ENCODE results near the gene ROR1.
"Not testable (repeated sequence)": the region's sequence is repeated elsewhere in the genome, so short reads cannot be mapped to it uniquely, and the experiment has no call there.

Gene ROR1

DNA sequence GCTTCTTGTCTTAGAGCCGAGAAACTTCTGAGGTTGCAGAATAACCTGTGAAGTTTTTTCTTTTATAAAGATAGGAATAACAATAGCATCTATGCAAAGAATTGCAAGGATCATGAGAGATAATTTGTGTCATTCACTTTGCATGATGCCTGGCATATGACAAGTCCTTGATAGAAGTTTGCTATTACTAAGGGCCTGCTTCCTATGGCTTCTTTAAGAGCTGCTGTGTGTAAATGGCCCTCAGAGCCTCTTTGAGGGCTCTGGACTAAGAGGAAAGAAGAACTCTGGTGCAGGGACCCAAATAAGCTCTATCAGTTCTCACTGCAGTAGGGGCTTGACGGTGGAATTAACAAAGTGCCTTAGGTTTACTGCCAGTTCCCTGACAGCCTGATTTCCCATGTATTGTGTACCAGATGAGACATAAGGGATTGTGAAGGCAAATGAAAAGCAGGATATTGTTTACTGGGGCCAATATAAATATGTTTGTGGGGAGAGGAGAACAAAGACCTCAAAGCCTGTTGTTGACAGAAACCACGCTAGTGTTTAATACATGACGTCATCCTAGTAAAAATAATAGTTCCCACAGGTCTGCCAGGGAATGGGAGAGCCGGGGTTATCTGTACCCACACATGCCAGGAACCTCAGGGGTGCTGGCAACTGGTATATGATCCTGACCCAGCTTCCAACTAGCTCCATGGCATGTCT lies 298.4 kb downstream of the ROR1 start:
- no peak for DNase-seq

DNA sequence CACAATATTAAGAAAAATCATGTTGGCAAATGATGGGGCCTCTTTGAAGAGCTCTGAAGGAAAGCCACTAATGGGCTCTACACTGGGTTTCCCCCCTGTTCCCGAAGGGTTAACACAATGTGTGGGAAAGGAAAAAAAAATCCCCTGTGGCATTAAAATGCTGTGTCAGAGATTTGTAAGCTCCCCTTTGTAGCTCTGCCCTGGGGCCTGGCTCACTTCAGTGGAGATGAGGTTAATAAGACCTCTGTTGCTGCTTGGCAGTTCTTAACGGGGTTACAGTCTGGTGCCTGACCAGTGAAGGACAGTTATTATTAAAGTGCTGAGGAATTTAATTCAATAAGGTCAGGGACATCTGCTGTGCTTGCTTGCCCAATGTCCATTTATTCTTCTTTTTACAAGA lies 299.9 kb downstream of the ROR1 start:
- no peak for DNase-seq

DNA sequence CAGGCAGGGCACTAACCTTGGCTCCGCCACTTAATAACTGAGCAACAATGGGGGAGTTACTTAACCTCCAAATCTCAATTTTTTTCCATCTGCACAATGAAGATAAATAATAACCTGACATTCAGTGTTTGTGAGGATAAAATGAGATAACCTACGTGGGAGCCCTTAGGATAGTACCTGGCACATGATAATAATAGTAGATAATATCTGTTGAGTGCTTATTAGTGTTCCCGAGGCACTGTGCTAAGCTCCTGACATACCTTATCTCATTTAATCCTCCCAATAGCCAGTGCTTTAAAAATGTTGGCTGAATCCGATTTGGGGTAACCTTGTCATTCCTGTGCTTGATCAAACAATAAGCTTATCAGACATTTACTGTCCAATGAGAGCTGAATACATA lies 300.9 kb downstream of the ROR1 start:
- no peak for DNase-seq

DNA sequence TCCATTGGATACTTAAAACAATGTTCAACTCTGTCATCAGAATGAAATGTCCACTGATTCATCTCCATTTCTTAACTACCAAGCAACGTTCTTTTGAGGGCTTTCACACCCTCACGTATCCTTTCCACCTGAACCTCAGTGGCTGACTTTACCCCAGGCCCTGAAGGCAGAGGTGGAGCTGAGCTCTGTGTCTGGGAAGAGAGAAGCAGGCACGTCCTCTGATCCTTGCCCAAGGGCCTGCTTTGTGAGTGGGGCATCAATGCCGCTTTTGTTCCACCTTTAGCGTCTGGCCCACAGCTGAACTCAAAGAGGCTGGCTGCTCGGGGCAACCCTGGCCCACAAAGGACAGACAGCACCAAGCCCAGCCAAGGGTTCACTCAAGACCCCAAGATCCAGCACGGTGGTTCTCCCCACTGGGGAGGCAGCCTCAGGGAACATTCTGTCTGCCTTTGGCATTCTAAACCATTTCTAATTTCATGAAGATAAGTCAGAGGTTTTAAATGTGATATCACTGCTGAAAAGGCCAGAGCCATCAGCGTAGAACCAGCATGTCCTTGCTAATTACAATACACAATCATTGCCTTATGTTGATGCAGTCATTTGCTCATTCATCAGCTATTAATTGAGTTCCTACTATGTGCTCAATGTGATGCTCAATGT lies 303.6 kb downstream of the ROR1 start:
- no peak for DNase-seq

DNA sequence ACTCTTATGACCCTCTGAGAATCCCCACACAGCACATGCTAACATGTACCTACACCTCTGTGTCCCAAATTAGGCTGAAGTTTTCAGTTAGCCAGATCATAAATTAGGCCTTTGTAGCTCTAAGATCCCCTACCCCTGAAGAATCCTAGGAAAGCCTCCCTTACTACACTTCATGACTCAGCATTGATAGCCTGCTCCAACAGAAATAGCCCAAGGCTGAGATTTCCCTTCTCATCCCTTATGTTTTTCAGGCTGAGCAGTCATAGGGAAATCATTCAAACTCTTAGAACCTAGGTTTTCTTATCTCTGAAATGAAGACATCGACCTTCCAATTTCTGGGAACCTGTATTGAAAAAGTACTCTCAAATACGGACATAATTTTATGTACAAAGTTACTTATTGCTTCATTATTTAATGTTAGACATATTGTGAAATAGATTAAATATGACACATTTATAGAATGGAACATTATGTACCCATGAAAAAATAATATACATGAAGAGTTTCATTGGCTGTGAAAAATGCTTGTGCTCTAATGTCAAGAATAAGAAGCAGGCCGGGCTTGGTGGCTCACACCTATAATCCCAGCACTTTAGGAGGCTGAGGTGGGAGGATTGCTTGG lies 307.2 kb downstream of the ROR1 start:
- DNase-seq, result no peak

DNA sequence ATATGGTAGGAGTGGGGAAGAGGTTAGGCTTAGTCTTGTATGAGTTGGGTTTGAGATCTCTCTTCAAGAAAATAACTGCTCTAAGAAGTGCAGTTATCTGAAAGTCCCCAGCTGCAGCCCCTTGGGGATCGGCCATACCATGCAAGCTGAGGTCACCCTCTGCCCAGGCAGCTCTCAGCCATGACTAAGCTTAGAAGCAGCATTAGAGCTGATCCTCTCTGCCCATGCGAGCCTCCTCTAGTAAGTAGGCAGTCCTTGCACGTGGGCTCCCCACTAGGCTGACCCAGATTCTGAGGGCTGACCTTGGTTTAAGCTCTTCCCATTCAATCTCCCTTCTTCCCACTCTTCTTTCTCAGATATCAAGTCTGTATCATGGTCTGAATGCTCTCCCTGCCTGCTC lies 308.6 kb downstream of the ROR1 start:
- no peak for DNase-seq

DNA sequence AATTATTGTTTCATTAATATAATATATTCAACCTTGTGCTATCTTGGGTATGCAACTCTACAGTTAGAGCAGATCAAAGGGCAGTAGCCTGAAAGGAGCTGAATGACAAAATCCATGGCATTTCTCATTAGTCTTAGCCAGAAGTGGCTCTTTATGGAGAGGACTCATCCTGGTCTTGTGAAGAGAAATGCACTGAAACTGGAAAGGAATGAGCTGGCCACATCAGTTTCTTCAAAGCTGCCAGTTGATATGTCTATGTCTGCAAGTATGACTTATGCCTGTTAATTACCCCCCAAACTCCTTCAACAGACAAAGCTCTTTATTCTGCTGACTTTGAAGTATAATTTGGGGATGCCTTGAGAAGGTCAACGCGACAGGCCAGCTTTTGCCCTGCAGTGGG lies 310.6 kb downstream of the ROR1 start:
- DNase-seq, result no peak

DNA sequence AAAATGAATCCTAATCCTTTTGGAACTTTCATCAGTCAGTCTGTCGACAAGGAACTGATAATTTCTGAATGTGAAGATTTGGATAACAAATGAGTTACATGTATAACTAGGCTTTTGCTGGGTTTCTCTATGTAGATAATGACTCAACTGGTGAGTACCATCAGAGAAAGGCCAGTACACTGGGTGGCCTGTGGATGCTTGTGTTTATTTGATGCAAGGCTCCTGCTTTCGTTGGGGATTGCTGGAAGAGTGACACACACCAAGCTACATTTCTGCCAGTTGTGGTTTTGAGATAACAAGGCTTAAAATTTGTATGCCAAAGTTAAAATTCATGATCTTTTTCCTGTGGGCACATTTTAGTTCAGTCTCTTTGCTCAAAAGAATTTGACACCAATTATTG lies 314.0 kb downstream of the ROR1 start:
- no peak for DNase-seq

DNA sequence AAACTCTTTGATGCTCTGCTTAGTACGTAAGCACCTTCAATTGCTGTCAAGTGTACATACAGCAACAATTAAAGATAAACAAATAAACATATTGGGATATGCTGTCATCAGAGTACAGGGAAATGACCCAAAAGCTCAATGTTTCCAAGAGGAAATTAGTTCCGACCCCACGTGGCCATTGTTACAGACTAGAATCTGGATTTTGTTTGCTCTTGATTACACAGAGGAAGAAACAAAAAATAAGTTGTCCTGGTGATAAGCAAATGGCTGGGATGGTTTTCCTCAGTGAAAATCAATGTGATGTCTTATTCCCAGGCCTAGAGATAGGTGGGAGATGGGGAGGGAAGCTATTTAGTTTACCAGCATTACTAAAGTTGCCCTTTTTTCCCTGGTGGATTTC lies 316.6 kb downstream of the ROR1 start:
- no peak for DNase-seq

DNA sequence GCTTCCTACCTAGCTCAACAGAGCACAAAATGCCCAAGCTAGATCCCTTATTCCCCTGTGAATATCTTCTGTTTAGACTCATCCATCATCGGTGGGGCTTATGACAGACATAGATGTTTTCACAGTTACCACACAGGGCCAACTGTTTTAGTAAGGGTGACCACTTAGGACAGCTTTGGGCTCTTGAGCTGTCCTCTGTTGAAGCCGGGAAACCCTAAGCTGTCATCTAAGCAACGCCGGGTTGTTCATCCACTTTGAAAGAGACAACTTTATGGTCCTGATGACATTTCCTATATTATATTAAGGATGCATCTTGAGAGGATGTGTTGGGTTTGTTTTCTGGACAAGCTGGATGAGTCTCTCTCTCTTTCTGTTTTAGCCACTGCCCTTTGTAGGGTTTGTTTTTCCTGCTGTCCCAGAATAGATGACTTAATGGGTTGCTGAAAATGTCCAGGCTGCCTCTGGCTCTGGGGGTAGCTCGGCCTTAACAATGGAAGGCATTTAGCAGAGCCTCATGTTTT lies 319.1 kb downstream of the ROR1 start:
- DNase-seq, result no peak

DNA sequence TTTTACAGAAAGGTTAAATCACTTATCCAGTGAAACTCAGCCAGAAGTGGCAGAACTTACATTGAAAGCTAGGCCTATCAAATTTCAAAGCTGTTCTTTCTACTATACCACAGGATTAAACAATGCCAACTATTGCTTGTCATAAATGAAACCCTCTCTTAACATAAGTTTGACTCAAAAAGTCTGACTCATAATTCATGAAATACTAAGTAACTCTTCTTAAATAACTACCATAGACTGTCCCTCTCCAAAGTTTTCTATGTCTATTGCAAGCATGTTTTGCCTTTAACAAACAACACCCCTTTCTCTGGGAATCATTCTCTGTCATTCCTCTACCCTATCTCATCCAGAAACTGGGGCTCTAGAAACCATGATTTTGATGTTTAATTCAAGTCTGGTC lies 320.1 kb downstream of the ROR1 start:
- no peak for DNase-seq

DNA sequence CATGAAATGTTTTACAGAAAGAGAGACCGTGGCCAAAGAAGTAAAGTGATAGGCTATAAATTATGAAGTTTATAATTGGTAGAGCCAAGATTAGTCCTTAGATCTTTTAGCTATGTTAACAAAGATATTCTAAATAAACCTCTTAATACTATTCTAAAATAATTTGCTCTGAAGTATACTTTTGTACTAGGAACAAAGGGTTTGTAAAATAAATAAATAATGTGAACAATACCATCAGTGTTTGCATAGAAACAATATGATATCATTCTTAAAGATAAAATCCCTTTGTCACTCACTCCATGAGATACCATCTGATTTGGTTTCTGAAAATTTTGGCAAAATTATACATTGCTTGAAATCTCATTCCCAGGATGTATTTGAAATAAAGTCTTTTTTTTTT lies 322.0 kb downstream of the ROR1 start:
- no peak for DNase-seq

DNA sequence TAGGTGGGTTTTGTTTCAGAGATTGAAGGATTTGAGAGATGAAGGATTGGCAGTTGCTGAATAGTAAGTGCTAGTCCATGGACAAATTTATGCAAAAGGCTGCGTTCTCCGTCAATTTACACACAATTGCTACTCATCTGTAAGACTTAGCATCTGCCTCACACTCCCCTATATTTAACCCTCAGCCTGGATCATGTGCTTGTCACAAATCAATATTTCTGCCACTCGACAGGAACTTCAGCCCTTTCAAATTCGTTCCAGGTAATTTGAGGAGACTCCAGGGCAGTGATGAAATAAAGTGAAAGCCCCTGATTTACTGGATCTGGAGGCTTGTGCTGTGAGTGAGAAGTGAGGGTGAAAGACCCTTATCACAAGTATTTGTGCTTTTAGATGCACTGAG lies 324.0 kb downstream of the ROR1 start:
- DNase-seq, result no peak

DNA sequence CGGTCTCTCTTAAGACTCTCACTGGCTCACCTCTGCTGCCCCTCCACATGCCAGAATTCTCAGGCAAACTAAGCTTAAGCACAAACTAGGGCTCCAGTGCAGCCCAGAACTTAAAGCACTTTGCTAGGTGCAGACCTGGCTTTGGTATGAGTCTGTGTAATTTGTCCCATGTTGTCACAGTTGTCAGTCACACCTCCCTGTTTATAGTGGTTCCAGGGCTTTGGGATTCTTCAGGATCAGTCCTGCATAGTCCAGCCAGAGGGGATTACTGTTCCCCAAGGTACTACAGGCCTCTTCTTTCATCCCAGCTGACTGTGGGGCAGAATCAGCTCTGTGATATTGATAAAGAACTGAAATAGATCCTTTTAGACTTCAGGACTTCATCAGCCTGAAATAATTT lies 324.6 kb downstream of the ROR1 start:
- no peak for DNase-seq

DNA sequence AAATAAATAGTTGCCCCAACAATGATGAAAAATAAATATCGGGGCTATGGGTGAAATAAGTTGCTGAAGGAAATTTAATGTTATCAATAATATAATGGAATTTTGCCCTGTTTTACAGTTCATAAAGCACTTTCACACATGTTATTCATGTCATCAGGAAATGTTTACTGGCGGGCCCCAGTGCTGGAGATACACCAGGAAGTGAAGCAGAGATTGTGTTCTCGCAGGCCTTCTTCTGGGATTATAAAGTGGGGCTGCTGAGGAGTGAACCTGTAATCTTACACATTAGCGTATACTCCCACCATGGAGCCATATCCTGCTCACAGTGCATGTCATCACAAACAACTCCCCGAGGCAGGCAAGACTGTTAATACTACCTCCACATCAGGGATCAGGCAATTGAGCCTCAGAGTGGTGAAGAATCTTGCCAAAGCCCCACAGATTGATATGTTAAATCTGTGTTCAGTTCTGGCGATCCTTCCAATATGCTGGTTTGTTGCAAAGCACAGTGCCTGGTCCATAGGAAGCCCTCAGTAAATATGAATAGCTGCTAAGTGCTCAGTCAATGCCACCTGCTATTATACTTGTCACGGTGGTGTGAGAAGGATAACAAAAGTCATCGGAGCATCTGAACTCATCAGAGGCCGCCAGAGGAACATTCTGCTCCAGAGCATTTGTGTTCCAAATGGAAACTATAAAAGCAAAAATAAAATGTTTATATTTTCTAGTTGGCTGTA lies 325.2 kb downstream of the ROR1 start:
- no peak for DNase-seq

DNA sequence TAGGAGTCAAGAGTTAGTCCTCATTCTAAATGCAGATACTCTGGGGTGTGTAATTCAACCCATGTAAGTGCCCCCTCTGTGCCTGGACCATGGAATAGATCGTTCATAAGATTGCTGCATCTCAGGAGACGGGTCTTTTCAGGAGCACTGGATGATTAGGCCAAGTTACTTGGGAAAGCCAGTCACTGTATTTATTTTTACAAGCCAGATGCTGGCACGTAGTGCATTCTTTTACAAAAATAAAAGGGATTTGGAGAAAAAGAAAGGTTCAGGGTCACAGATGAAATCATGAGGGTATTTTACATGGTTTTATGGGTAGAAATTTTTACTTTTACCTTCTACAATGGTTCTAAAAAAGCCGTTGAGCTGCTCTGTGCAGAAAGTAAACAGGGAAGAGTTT lies 327.0 kb downstream of the ROR1 start:
- DNase-seq, result no peak

DNA sequence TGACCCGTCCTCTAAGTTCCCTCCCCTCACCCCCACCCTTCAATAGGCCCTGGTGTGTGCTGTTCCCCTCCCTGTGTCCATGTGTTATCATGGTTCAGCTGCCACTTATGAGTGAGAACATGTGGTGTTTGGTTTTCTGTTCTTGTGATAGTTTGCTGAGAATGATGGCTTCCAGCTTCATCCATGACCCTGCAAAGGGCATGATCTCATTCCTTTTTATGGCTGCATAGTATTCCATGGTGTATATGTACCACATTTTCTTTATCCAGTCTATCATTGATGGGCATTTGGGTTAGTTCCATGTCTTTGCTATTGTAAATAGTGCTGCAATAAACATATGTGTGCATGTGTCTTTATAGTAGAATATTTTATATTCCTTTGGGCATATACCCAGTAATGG lies 330.8 kb downstream of the ROR1 start:
- not testable (repeated sequence) for DNase-seq

DNA sequence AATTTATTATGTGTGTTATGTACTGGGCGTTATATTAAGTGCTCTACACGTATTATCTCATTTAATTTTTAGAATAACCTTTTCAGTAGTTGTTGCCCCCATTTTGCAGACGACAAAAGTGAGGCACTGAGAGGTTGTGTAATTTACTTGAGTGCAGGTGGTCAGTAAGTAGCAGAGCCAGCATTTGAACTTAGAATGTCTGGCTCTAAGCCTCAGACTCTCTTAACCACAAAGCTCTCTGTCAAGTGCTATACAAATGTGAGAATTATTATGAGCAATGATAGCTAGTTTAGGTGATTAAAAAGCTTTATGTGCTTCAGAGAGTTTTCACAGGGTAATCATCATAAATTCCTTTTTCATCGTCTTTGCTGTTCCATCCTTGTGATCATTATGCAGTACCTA lies 333.3 kb downstream of the ROR1 start:
- no peak for DNase-seq

DNA sequence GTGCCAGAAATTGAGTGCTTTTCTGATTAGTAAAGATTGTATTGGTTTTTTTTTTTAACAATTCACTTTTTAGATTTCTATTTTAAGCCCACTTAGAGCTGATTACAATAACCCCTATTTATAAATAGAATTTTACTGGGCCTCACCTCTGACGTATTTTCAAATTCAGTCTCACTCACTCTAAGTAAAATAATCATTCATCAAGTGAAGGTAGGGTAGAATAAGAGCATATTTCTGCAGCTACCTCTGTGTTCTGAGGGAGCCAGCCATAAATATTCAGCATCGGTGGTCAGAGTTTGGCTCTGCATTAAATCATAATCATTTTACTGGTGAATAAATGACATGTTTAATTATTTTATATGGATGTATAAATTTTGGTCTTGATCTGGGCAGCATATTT lies 333.8 kb downstream of the ROR1 start:
- no peak for DNase-seq

DNA sequence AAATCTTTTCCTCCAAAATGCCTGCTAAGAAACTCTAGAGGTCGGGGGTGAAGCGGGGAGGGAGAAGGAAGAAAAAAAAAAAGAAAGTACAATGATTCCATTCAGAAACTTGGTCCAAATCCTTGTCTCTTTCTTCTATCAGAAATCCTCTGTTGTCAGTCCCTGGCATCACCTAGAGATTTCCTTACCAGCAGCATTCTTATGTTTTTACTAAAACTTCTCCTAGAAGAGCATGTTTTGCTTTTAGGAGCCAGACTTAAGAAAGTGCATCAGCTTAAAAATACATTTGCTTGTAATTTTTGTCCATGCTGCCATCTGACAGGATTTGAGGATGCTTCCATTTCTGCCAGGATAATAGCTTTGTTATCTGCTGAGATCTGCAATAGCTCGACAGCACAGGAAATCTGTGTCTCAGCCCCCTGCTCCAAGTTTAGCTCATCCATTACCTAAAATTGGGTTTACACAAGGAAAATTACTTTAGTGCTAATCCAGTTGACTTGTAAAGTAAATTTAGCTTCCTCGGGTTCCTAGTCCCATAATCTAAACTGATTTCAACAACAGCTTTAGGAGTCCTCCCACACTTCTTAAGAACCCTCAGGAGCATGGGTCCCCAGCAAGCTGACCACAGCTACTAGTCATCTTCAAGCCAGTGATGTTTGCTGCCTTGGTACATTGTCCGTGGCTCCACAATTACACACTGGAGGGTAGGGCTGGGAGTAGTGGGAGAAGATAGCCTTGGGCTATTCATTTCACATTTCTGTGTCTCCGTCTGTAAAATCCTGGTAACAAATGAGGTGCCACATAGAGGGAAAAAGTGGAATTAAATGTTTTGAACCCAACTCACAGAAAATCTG lies 337.3 kb downstream of the ROR1 start:
- DNase-seq, result no peak

DNA sequence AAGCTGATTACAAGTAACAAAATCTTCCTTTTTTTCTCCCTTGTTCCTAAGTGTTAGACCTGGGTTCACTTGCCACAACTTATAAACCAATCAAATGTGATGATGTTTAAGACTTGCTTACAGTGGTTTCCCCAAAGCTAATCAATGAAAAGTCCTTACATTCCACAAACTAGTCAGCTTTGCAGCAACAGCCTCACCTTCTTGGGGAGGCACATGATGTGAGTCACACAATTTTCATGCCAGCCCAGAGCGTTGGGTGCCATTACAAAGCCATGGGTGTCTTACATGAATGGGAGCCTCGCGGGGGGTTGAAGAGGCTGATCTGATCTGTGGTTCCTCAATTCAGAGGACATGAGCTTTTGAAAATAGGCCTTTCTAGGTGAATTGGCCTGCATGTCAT lies 338.0 kb downstream of the ROR1 start:
- no peak for DNase-seq

DNA sequence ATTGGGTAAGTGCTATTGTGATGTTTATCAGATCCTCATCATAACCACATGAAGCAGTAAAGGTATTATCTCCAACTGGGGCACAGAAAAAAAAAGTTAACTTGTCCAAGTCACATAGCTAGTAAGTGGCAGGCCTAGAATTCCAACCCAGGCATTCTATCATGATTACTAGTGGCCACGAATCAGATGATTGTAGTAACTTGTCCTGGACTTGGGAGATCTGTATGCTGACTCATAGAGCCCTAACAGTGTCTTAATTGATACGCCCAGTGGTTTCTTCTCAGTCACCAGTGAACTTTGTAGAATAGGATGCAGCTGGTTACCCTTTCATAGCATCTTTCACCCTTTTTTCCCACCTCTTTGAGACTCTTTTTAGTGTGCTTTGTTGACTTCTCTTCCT lies 338.5 kb downstream of the ROR1 start:
- DNase-seq, result no peak

All from suppressor macrophage treated with lipopolysaccharide for 4 hours (primary cell).